K562 (cell line): ENCODE measurements around the gene TOX2. TPM values are rescaled to one million over a fixed set of nuclear protein-coding genes. Genes with fewer than 3 reads are reported as not detected.

Source experiments
- ATAC-seq: fragments of 200-7000 bp; cut with Tn5 transposase; 3 replicates; pipeline ENCODE4 v1.9.1; 2020; ENCODE audit warnings: moderate library complexity
- BruUV-seq: library from RNA; stranded (reverse); fragments of 400-500 nt; replicated peaks from 2 replicates; lab custom pipeline; 2021; lab: Mats Ljungman, UMichigan
- CTCF ChIA-PET: fragments of 300-600 bp; formaldehyde crosslinking; extraction: SDS; loops from one replicate; lab custom pipeline; 2021; ENCODE audit warnings: low intra/inter-chr PET ratio; lab: Yijun Ruan, JAX
- POLR2A ChIA-PET: fragments of 300-600, 350-650 bp; sonication (Branson Sonifier 250); formaldehyde crosslinking; extraction: SDS; loops from one replicate; lab custom pipeline; 2021; ENCODE audit warnings: antibody characterized with exemption, inconsistent platforms; lab: Yijun Ruan, JAX
- DNase-seq, 4 experiments: peaks; one replicate each; pipeline versions ENCODE4 v3.0.0 to v3.0.0-alpha.2; 2011 to 2018; ENCODE audit warnings: low spot score in 3 of 4, mixed read lengths in 3 of 4; ENCODE audit errors: extremely low read depth in 1 of 4
- FAIRE-seq: peaks from 2 replicates; lab custom pipeline; 2011; peaks lifted over from hg19 to GRCh38; lab: Jason Lieb, UNC
- H2AFZ ChIP-seq: 2 replicates; pipeline ENCODE4 v1.6.0; 2011; ENCODE audit warnings: low read depth, low read length, control low read depth, inconsistent platforms
- H3K27ac ChIP-seq: fragments of 200-600 bp; 3 replicates; pipeline ENCODE4 v1.8.0; 2011; ENCODE audit warnings: low read depth, mild to moderate bottlenecking, control low read depth, inconsistent platforms, low read length, moderate library complexity, mixed read lengths; ENCODE audit errors: extremely low read depth
- H3K27me3 ChIP-seq, 2 experiments: fragments of 300-600 bp in 1 of 2; 2 replicates in 1 of 2; 3 replicates in 1 of 2; pipeline versions ENCODE4 v1.6.0 to v1.8.0; 2011; ENCODE audit warnings: inconsistent platforms in 2 of 2, low read length in 2 of 2, mild to moderate bottlenecking in 1 of 2, mixed read lengths in 1 of 2, moderate library complexity in 1 of 2; ENCODE audit not compliant: control insufficient read depth in 2 of 2, insufficient read depth in 2 of 2
- H3K36me3 ChIP-seq: fragments of 300-600 bp; 3 replicates; pipeline ENCODE4 v1.8.0; 2011; ENCODE audit warnings: mild to moderate bottlenecking, low read length, inconsistent platforms; ENCODE audit not compliant: control insufficient read depth, insufficient read depth
- H3K4me1 ChIP-seq, 2 experiments: fragments of 200-600 bp in 1 of 2; replicated peaks in 1 of 2; 2 replicates in 1 of 2; 3 replicates in 1 of 2; pipeline versions ENCODE4 v1.5.1 to v1.8.0; 2011; ENCODE audit warnings: inconsistent platforms in 2 of 2, low read length in 2 of 2, mild to moderate bottlenecking in 1 of 2, mixed read lengths in 1 of 2, moderate library complexity in 1 of 2; ENCODE audit not compliant: control insufficient read depth in 2 of 2, insufficient read depth in 2 of 2
- H3K4me2 ChIP-seq: 2 replicates; pipeline ENCODE4 v1.6.1; 2011; ENCODE audit warnings: low read length, control low read depth, inconsistent platforms, mixed read lengths; ENCODE audit not compliant: insufficient read depth
- H3K4me3 ChIP-seq: fragments of 200-600 bp; sonication (generic), shearing (Covaris generic); 2 replicates; pipeline ENCODE4 v1.5.1; 2016; ENCODE audit warnings: control low read depth, inconsistent platforms
- H3K79me2 ChIP-seq: fragments of 200-600 bp; 3 replicates; pipeline ENCODE4 v1.8.0; 2011; ENCODE audit warnings: low read length, inconsistent platforms; ENCODE audit not compliant: control insufficient read depth, insufficient read depth
- H3K9ac ChIP-seq, 2 experiments: 2 replicates each; pipeline versions ENCODE4 v1.6.0 to v1.6.1; 2011; ENCODE audit warnings: low read depth in 2 of 2, low read length in 2 of 2, control low read depth in 1 of 2, inconsistent platforms in 1 of 2, mild to moderate bottlenecking in 1 of 2, mixed read lengths in 1 of 2; ENCODE audit not compliant: insufficient read depth in 1 of 2
- H3K9me1 ChIP-seq: one replicate; pipeline ENCODE4 v1.6.0; 2011; ENCODE audit warnings: inconsistent platforms, mild to moderate bottlenecking, low read length, moderate library complexity; ENCODE audit not compliant: control insufficient read depth, insufficient read depth
- H3K9me3 ChIP-seq: replicated peaks from 2 replicates; pipeline ENCODE4 v1.5.1; 2011; ENCODE audit warnings: low read depth, low read length, inconsistent platforms; ENCODE audit not compliant: control insufficient read depth, insufficient read depth
- H4K20me1 ChIP-seq: replicated peaks from 2 replicates; pipeline ENCODE4 v1.6.1; 2011; ENCODE audit warnings: low read length, inconsistent platforms, mixed read lengths; ENCODE audit not compliant: control insufficient read depth, insufficient read depth
- ARHGAP35 ChIP-seq: fragments of 450-650 bp; IDR thresholded peaks from 2 replicates; pipeline ENCODE4 v1.6.1; 2018; ENCODE audit not compliant: partially characterized antibody
- ETV1 ChIP-seq: fragments of 450-650 bp; conservative IDR thresholded peaks from 2 replicates; pipeline ENCODE4 v1.6.1; 2016; ENCODE audit warnings: missing genetic modification characterization, control low read depth, low read depth, missing compliant biosample characterization
- HIVEP1 ChIP-seq: fragments of 250-450 bp; sonication (Bioruptor Pico); IDR thresholded peaks from 2 replicates; pipeline ENCODE4 v1.4.0; 2020; ENCODE audit warnings: mild to moderate bottlenecking
- HSF4 ChIP-seq: fragments of 250-450 bp; sonication (Bioruptor Pico); IDR thresholded peaks from 2 replicates; pipeline ENCODE4 v2.1.2; 2022; ENCODE audit warnings: mild to moderate bottlenecking, moderate library complexity, borderline replicate concordance
- KDM2B ChIP-seq: fragments of 250-450 bp; sonication (Bioruptor Pico); IDR thresholded peaks from 2 replicates; pipeline ENCODE4 v1.8.0; 2021; ENCODE audit warnings: mild to moderate bottlenecking, moderate library complexity
- KDM4B ChIP-seq, 2 experiments: fragments of 450-650 bp in 1 of 2; sonication (generic) in 1 of 2; IDR thresholded peaks; 2 replicates each; pipeline ENCODE4 v1.6.1; 2016 to 2017; ENCODE audit warnings: borderline replicate concordance in 2 of 2, antibody characterized with exemption in 1 of 2, low read depth in 1 of 2, mild to moderate bottlenecking in 1 of 2
- RUNX1 ChIP-seq: sonication (generic); IDR thresholded peaks from 2 replicates; pipeline ENCODE4 v1.6.1; 2016; ENCODE audit warnings: antibody characterized with exemption, low read depth
- SMARCE1 ChIP-seq: fragments of 450-650 bp; IDR thresholded peaks from 2 replicates; pipeline ENCODE4 v1.7.1; 2016; ENCODE audit warnings: mild to moderate bottlenecking
- SNAPC5 ChIP-seq: fragments of 250-450 bp; sonication (Bioruptor Pico); IDR thresholded peaks from 2 replicates; pipeline ENCODE4 v1.8.0; 2021; ENCODE audit warnings: moderate library complexity, mild to moderate bottlenecking, inconsistent platforms
- TEAD4 ChIP-seq, 2 experiments: sonication (generic) in 1 of 2; formaldehyde crosslinking in 1 of 2; IDR thresholded peaks; 2 replicates each; pipeline versions ENCODE4 v1.6.1 to v1.8.0; 2012 to 2022; ENCODE audit warnings: borderline replicate concordance in 1 of 2, inconsistent platforms in 1 of 2, low read length in 1 of 2, mild to moderate bottlenecking in 1 of 2, missing genetic modification reagents in 1 of 2
- ZNF318 ChIP-seq, 2 experiments: fragments of 450-650 bp; IDR thresholded peaks; 2 replicates each; pipeline ENCODE4 v1.6.1; 2016; ENCODE audit warnings: mild to moderate bottlenecking in 2 of 2, borderline replicate concordance in 1 of 2, low read depth in 1 of 2, moderate library complexity in 1 of 2
- ZNF408 ChIP-seq: fragments of 250-450 bp; sonication (Bioruptor Pico); IDR thresholded peaks from 2 replicates; pipeline ENCODE4 v1.4.0; 2020; ENCODE audit warnings: low read depth, mild to moderate bottlenecking, moderate library complexity
- ZNF445 ChIP-seq: fragments of 250-450 bp; sonication (Bioruptor Pico); IDR thresholded peaks from 2 replicates; pipeline ENCODE4 v1.4.0; 2020; ENCODE audit warnings: low read depth, mild to moderate bottlenecking, moderate library complexity
- WGBS: fragments of 100-300 bp; shearing (Covaris generic); methylation state at CpG from one replicate; pipeline ENCODE4 v1.1.6; 2016; ENCODE audit warnings: low coverage, mixed read lengths; ENCODE audit not compliant: insufficient coverage; ENCODE audit errors: missing lambda C conversion rate; 5-methylcytosine and 5-hydroxymethylcytosine counted together
- in situ Hi-C: fragments of 300-500 bp; cut with MboI; formaldehyde crosslinking; loops from 4 replicates; pipeline ENCODE4 v1.15.0; 2018; ENCODE audit warnings: inconsistent platforms, mixed read lengths
- intact Hi-C: fragments of 100-400 bp; cut with micrococcal nuclease; formaldehyde crosslinking; loops from 2 replicates; pipeline ENCODE4 v1.14.2; 2022
- polyA plus RNA-seq, 8 experiments: library from polyadenylated mRNA; depleted of rRNA in 4 of 8; stranded (reverse) in 5 of 8; unstranded in 3 of 8; fragments of >200 nt; fragmentation: Nextera tagmentation in 2 of 8; fragmentation: Illumina TruSeq in 1 of 8; extraction: Ambion mirVana in 2 of 8; extraction: Trizol in 1 of 8; gene quantifications; 2 replicates each; pipeline versions ENCODE4 v1.2.1 to v1.2.3, GENCODE V29; 2011 to 2014; ENCODE audit warnings: inconsistent platforms in 1 of 8, missing spikeins in 1 of 8
- total RNA-seq, 7 experiments: library from RNA; depleted of rRNA in 6 of 7; stranded (reverse); fragments of >200 nt in 6 of 7; fragmentation: Illumina TruSeq in 2 of 7; extraction: Trizol in 2 of 7; gene quantifications; 2 replicates each; pipeline versions ENCODE4 v1.2.1 to v1.2.3, GENCODE V29; 2011 to 2021; ENCODE audit warnings: low replicate concordance in 1 of 7

TOX2 gene
- total and polyA plus RNA-seq, 9 of the 15 experiments (the other 6 are each of a cell fraction or from before 2014, with no cell fraction given) = not detected

DNA sequence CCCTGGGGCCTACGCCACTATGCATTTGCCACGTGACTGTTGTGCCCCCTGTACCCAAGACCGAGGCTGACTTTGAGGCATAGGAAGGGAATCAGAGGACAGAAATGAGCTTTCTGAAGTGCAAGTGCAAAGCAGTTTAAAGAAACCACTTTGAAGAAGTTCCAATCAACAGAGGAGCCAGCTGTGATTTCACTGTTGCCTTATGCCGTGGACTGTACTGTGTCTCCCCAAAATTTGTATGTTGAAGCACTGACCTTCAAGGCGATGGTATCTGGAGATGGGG, 161.2 kb downstream of the TOX2 start:
- in situ Hi-C loops = no loop called here
- Histone ChIP-seq H3K79me2 (no peaks in the 10 kb centered on the region), H2AFZ (no peak overlapping the region), H3K4me2 (no peak overlapping the region), H3K36me3 (no peaks in the 10 kb centered on the region), H3K27me3 (peaks cover 34 to 69% of the 10 kb centered on the region in 2 experiments), H3K9me3 (no peaks in the 10 kb centered on the region), H3K4me3 (no peak overlapping the region), H3K27ac (no peak overlapping the region), H4K20me1 (peaks cover 4% of the 10 kb centered on the region; the same call in 1 of the 2 replicates), H3K4me1 (no peaks in the 10 kb centered on the region), H3K9ac (no peak overlapping the region), H3K9me1 (peaks cover 3% of the 10 kb centered on the region)
- BruUV-seq = no TSS peak
- 7% methylated on average over 5 of the region's 5 CpGs for WGBS
- TF ChIP-seq ARHGAP35 (no peak), ZNF445 (no peak), RUNX1 (no peak), KDM2B (no peak), HIVEP1 (CRISPR knock-in tag) (no peak), KDM4B (IDR thresholded peaks at IDR 0.05; ENCODE audit: borderline replicate concordance in 2 of 2, low read depth in 1 of 2) (no peak), ZNF408 (CRISPR knock-in tag) (no peak), ETV1 (tag) (no peak), HSF4 (CRISPR knock-in tag) (no peak), SMARCE1 (no peak), SNAPC5 (no peak), ZNF318 (IDR thresholded peaks at IDR 0.05; ENCODE audit: borderline replicate concordance in 1 of 2, low read depth in 1 of 2) (no peak), TEAD4 (IDR thresholded peaks at IDR 0.05; ENCODE audit: low read length) (no peak), TEAD4 (CRISPR knock-in tag; IDR thresholded peaks at IDR 0.05; ENCODE audit: borderline replicate concordance) (no peak)
- POLR2A ChIA-PET = no interaction called here
- intact Hi-C loops = no loop called here
- CTCF ChIA-PET = no interaction called here
- DNase-seq (no peak), FAIRE-seq (no peak), ATAC-seq (no peak)
